Measurements from ENCODE around the gene WDR59.

DNA sequence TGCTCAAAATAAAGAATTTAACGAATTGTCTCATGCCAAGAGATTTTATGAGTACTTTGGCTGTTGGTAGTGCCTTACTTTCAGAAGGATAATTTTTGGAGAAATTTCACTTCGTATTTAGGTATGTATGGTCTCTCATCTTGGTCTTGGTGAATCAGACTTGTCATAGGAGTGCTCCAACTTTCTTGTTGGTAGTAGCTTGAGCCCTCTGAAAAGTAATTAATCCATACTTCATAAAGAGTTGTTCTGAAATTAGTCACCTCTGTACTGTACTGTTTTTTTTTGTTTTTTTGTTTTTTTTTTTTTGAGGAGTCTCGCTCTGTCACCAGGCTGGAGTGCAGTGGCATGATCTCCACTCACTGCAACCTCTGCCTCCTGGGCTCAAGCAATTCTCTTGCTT lies 25.5 kb upstream of the WDR59 start:
- TF ChIP-seq, protein P1, sequence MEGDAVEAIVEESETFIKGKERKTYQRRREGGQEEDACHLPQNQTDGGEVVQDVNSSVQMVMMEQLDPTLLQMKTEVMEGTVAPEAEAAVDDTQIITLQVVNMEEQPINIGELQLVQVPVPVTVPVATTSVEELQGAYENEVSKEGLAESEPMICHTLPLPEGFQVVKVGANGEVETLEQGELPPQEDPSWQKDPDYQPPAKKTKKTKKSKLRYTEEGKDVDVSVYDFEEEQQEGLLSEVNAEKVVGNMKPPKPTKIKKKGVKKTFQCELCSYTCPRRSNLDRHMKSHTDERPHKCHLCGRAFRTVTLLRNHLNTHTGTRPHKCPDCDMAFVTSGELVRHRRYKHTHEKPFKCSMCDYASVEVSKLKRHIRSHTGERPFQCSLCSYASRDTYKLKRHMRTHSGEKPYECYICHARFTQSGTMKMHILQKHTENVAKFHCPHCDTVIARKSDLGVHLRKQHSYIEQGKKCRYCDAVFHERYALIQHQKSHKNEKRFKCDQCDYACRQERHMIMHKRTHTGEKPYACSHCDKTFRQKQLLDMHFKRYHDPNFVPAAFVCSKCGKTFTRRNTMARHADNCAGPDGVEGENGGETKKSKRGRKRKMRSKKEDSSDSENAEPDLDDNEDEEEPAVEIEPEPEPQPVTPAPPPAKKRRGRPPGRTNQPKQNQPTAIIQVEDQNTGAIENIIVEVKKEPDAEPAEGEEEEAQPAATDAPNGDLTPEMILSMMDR (IDR thresholded peaks at IDR 0.05), result no peak
- no peak for TF ChIP-seq POLR2A (IDR thresholded peaks at IDR 0.05)
